SK-N-MC (cell line): Measurements from ENCODE around the gene B4GALT6.

Source experiments
- DNase-seq: peaks from one replicate; pipeline ENCODE4 v3.0.0-alpha.2; 2011; ENCODE audit warnings: low read depth, low spot score
- H3K27ac ChIP-seq: fragments of 200-600 bp; sonication (generic); 2 replicates; pipeline ENCODE4 v1.5.1; 2016; ENCODE audit warnings: mixed run types
- H3K36me3 ChIP-seq: fragments of 200-600 bp; sonication (generic); 2 replicates; pipeline ENCODE4 v1.6.1; 2017; ENCODE audit warnings: antibody characterized with exemption, low read length, mixed read lengths; ENCODE audit not compliant: insufficient read depth
- H3K4me3 ChIP-seq: fragments of 200-600 bp; sonication (generic); 2 replicates; pipeline ENCODE4 v1.5.1; 2016
- H3K9ac ChIP-seq: fragments of 200-600 bp; sonication (generic); 2 replicates; pipeline ENCODE4 v1.8.0; 2017; ENCODE audit warnings: mixed run types, mixed read lengths; ENCODE audit not compliant: insufficient read length
- H3K9me3 ChIP-seq: fragments of 200-600 bp; sonication (generic); 2 replicates; pipeline ENCODE4 v1.6.1; 2017; ENCODE audit warnings: low read depth, mild to moderate bottlenecking, antibody characterized with exemption, low read length, moderate library complexity, mixed read lengths
- EZH2 ChIP-seq: fragments of 200-600 bp; sonication (generic); IDR thresholded peaks from one replicate; pipeline ENCODE4 v1.6.1; 2017; ENCODE audit warnings: antibody characterized with exemption
- FOXP2 ChIP-seq: optimal IDR thresholded peaks from 2 replicates; pipeline ENCODE3; 2011; ENCODE audit warnings: mild to moderate bottlenecking, moderate library complexity; ENCODE audit not compliant: insufficient read depth; ENCODE audit errors: extremely low read length, control extremely low read depth
- POLR2AphosphoS5 ChIP-seq: IDR thresholded peaks from 2 replicates; pipeline ENCODE4 v1.6.1; 2012; ENCODE audit warnings: mild to moderate bottlenecking, low read depth, low read length, borderline replicate concordance

Gene B4GALT6

GRCh38 chr18:31697351-31698298, 13.2 kb upstream of the B4GALT6 start:
- H3K4me3 ChIP-seq: no peak overlapping the region
- H3K9ac ChIP-seq: no peak overlapping the region
- TF ChIP-seq POLR2AphosphoS5 (no peak), EZH2 (no peak), FOXP2 (no peak)
- H3K27ac ChIP-seq: no peak overlapping the region
- H3K9me3 ChIP-seq: no peaks in the 10 kb centered on the region
- H3K36me3 ChIP-seq: no peaks in the 10 kb centered on the region
- no peak for DNase-seq

GRCh38 chr18:31695989-31696388, 11.6 kb upstream of the B4GALT6 start:
- TF ChIP-seq EZH2: no peak
- TF ChIP-seq POLR2AphosphoS5: no peak
- no peak for TF ChIP-seq FOXP2
- H3K36me3 ChIP-seq: no peaks in the 10 kb centered on the region
- H3K9ac ChIP-seq: no peak overlapping the region
- no peaks in the 10 kb centered on the region for H3K9me3 ChIP-seq
- no peak overlapping the region for H3K4me3 ChIP-seq
- no peak for DNase-seq
- no peak overlapping the region for H3K27ac ChIP-seq

- Histone ChIP-seq H3K27ac (no peak overlapping the region), H3K36me3 (no peaks in the 10 kb centered on the region), H3K9ac (no peak overlapping the region), H3K4me3 (no peak overlapping the region), H3K9me3 (no peaks in the 10 kb centered on the region)
- no peak for DNase-seq
- TF ChIP-seq POLR2AphosphoS5 (no peak), EZH2 (no peak), FOXP2 (no peak)
Observed at GRCh38 chr18:31694297-31694696, 9.9 kb upstream of the B4GALT6 start.

DNA sequence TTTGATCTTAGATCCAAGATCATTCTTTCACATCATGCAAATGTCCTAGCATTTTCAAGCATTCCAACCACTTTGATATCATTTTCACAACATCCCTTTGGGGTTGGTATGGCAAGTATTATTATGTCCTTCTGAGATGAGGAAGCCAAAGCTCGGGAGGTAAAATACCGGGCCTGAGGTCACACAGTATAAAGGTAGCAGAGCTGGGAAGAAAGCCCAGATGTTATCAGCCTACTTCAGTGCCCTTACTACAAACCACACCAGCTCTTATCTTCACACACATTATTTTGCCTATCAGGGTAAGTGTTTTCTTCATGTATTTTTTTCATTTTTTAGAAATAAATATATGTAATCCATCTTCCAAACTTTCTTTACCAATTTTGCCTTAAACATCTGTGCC, 4.2 kb upstream of the B4GALT6 start:
- H3K4me3 ChIP-seq: no peak overlapping the region
- H3K9ac ChIP-seq: no peak overlapping the region
- TF ChIP-seq POLR2AphosphoS5 (no peak), EZH2 (no peak), FOXP2 (no peak)
- H3K9me3 ChIP-seq: no peaks in the 10 kb centered on the region
- H3K36me3 ChIP-seq: no peaks in the 10 kb centered on the region
- no peak overlapping the region for H3K27ac ChIP-seq
- DNase-seq: no peak

- no peak overlapping the region for H3K4me3 ChIP-seq
- no peaks in the 10 kb centered on the region for H3K36me3 ChIP-seq
- H3K9ac ChIP-seq: no peak overlapping the region
- TF ChIP-seq FOXP2: no peak
- no peak for TF ChIP-seq EZH2
- TF ChIP-seq POLR2AphosphoS5: no peak
- no peaks in the 10 kb centered on the region for H3K9me3 ChIP-seq
- DNase-seq: no peak
- H3K27ac ChIP-seq: no peak overlapping the region
Observed at GRCh38 chr18:31686986-31687928, 2.9 kb upstream of the B4GALT6 start.

GRCh38 chr18:31686572-31686971, 2.2 kb upstream of the B4GALT6 start:
- H3K36me3 ChIP-seq: no peaks in the 10 kb centered on the region
- TF ChIP-seq FOXP2 (no peak), POLR2AphosphoS5 (no peak), EZH2 (no peak)
- DNase-seq: no peak
- H3K27ac ChIP-seq: no peak overlapping the region
- no peak overlapping the region for H3K9ac ChIP-seq
- H3K4me3 ChIP-seq: no peak overlapping the region
- H3K9me3 ChIP-seq: no peaks in the 10 kb centered on the region

DNA sequence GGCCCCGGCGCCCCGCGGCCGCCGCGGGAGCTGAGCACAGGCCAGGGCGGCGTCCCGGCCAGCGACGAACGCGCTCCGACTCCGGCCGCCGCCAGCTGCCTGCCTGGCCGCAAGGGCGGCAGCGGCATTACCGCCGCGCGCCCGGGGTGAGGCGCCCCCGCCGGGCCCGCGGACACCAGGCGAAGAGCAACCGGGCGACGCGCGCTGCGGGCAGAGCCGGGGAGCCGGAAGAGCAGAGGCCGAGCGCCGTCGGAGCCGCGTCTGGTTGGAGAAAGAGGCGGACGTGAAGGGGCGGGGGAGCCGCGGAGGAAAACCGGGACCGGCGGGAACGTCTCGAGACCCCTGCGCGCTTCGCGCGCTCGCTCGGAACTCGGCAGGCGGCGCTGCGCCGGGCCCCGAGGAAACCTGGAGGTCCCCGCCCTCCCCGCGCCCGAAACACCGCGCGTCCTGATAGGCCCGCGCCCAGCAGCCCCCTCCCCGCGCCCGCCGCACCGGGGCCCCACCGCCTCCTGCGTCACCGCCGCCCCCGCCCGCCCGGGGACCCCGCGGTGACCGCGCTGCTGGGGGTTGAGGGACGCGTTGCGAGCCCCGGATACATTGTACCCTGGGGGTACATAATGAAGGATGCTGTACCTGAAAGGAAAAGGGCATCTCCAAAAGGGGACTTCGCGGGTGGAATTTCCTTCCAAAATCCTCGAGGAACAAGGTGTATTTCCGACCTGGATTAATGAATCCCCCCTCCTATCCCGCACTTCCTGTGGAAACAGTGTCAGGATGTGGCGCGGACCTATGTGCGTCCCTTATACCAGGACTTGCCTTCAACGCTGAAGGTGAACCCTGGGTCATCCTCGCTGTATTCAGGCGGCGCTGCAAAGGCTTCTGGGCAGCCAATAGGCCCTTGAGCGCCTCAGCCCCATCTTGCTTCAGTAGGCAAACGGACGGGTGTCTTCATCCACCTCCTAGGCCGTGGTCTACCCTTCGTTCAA, 1.0 kb upstream of the B4GALT6 start:
- peak overlapping the region; percentile 67 for H3K4me3 ChIP-seq
- H3K9ac ChIP-seq: no peak overlapping the region
- no peaks in the 10 kb centered on the region for H3K36me3 ChIP-seq
- H3K27ac ChIP-seq: no peak overlapping the region
- TF ChIP-seq POLR2AphosphoS5 (no peak), FOXP2 (no peak), EZH2 (no peak)
- DNase-seq: no peak
- no peaks in the 10 kb centered on the region for H3K9me3 ChIP-seq

- Histone ChIP-seq H3K9ac (no peak overlapping the region), H3K36me3 (no peaks in the 10 kb centered on the region), H3K27ac (no peak overlapping the region), H3K9me3 (no peaks in the 10 kb centered on the region), H3K4me3 (peak overlapping the region; percentile 54)
- no peak for DNase-seq
- TF ChIP-seq FOXP2: no peak
- no peak for TF ChIP-seq EZH2
- TF ChIP-seq POLR2AphosphoS5: no peak
Observed at GRCh38 chr18:31683968-31684278, 458 bp downstream of the B4GALT6 start.
